Keratinocyte (primary cell): Measurements from ENCODE around the gene ZSCAN31.

Experiments used
- CTCF ChIP-seq, 3 experiments: IDR thresholded peaks in 1 of 3; conservative IDR thresholded peaks in 1 of 3; optimal IDR thresholded peaks in 1 of 3; 2 replicates in 2 of 3; 3 replicates in 1 of 3; pipeline versions ENCODE3 to v1.5.1; 2011; ENCODE audit warnings: low read length in 3 of 3, mild to moderate bottlenecking in 3 of 3, moderate library complexity in 2 of 3, control low read depth in 1 of 3, inconsistent platforms in 1 of 3; ENCODE audit not compliant: insufficient read depth in 2 of 3; ENCODE audit errors: extremely low read depth in 1 of 3
- EZH2 ChIP-seq: IDR thresholded peaks from one replicate; pipeline ENCODE4 v1.6.1; 2012; ENCODE audit warnings: inconsistent platforms, mild to moderate bottlenecking, low read length, moderate library complexity

- TF ChIP-seq CTCF (optimal IDR thresholded peaks at IDR 0.05 in 1 of 3, IDR thresholded peaks at IDR 0.05 in 1 of 3, conservative IDR thresholded peaks at IDR 0.05 in 1 of 3; ENCODE audit: extremely low read depth in 1 of 3, insufficient read depth in 2 of 3, low read length in 3 of 3) (no peak), EZH2 (no peak)
These were observed 1.2 kb upstream of the ZSCAN31 start for GRCh38 chr6:28337121-28337520.
